IMR-90 (cell line): ENCODE measurements around the gene TNIP1. TPM values are rescaled to one million over a fixed set of nuclear protein-coding genes. Genes with fewer than 3 reads are reported as not detected.

Experiments
- ATAC-seq: fragments of 200-7000 bp; cut with Tn5 transposase; 2 replicates; pipeline ENCODE4 v1.9.1; 2020; ENCODE audit warnings: low read depth, mild to moderate bottlenecking, moderate library complexity
- Bru-seq: library from RNA; stranded (reverse); fragments of 400-500 nt; gene quantifications from one replicate; lab custom pipeline; 2021; lab: Mats Ljungman, UMichigan
- BruChase-seq, 2 experiments: library from RNA; stranded (reverse); fragments of 400-500 nt; gene quantifications; one replicate each; lab custom pipeline; 2021; lab: Mats Ljungman, UMichigan
- BruUV-seq: library from RNA; stranded (reverse); fragments of 400-500 nt; replicated peaks from 2 replicates; lab custom pipeline; 2021; lab: Mats Ljungman, UMichigan
- CTCF ChIA-PET: fragments of 300-600 bp; formaldehyde crosslinking; extraction: SDS; loops from one replicate; lab custom pipeline; 2021; ENCODE audit warnings: antibody characterized with exemption; lab: Yijun Ruan, JAX
- POLR2A ChIA-PET: fragments of 300-600 bp; sonication (Branson Sonifier 250); formaldehyde crosslinking; loops from one replicate; lab custom pipeline; 2022; ENCODE audit warnings: antibody characterized with exemption; ENCODE audit not compliant: unreplicated experiment; lab: Charles Lee
- DNase-seq: peaks from one replicate; pipeline ENCODE4 v3.0.0; 2013
- H2AFZ ChIP-seq: replicated peaks from 2 replicates; pipeline ENCODE3; 2013; ENCODE audit warnings: low read length, mild to moderate bottlenecking; ENCODE audit not compliant: poor library complexity
- H2AK5ac ChIP-seq: 2 replicates; pipeline ENCODE4 v1.6.1; 2013; ENCODE audit warnings: low read depth, low read length, inconsistent platforms
- H2AK9ac ChIP-seq: replicated peaks from 2 replicates; pipeline ENCODE3; 2013; ENCODE audit warnings: mild to moderate bottlenecking, low read depth, low read length, moderate library complexity; ENCODE audit not compliant: poor library complexity
- H2BK120ac ChIP-seq: 2 replicates; pipeline ENCODE4 v1.6.1; 2013; ENCODE audit warnings: low read depth, low read length, inconsistent platforms
- H2BK15ac ChIP-seq: 3 replicates; pipeline ENCODE4 v1.6.1; 2013; ENCODE audit warnings: low read depth, low read length, inconsistent platforms
- H2BK20ac ChIP-seq: 2 replicates; pipeline ENCODE4 v1.6.1; 2013; ENCODE audit warnings: low read depth, mild to moderate bottlenecking, inconsistent platforms, low read length, moderate library complexity
- H2BK5ac ChIP-seq: 2 replicates; pipeline ENCODE4 v1.6.1; 2013; ENCODE audit warnings: mild to moderate bottlenecking, low read depth, low read length, inconsistent platforms; ENCODE audit not compliant: poor library complexity, severe bottlenecking
- H3K14ac ChIP-seq: replicated peaks from 2 replicates; pipeline ENCODE4 v1.6.1; 2013; ENCODE audit warnings: low read depth, low read length, inconsistent platforms
- H3K18ac ChIP-seq: 2 replicates; pipeline ENCODE4 v1.6.1; 2013; ENCODE audit warnings: low read depth, low read length, control low read depth
- H3K23ac ChIP-seq: 2 replicates; pipeline ENCODE4 v1.6.1; 2013; ENCODE audit warnings: low read depth, low read length, inconsistent platforms
- H3K27ac ChIP-seq: 2 replicates; pipeline ENCODE4 v1.5.1; 2013; ENCODE audit warnings: mild to moderate bottlenecking, control low read depth, low read length; ENCODE audit not compliant: insufficient read depth
- H3K27me3 ChIP-seq: 2 replicates; pipeline ENCODE4 v1.6.1; 2013; ENCODE audit warnings: low read length; ENCODE audit not compliant: control insufficient read depth, insufficient read depth
- H3K36me3 ChIP-seq: 2 replicates; pipeline ENCODE4 v1.6.1; 2013; ENCODE audit warnings: low read length, mixed read lengths; ENCODE audit not compliant: control insufficient read depth, insufficient read depth
- H3K4ac ChIP-seq: 2 replicates; pipeline ENCODE4 v1.6.1; 2013; ENCODE audit warnings: low read depth, low read length, inconsistent platforms
- H3K4me1 ChIP-seq: 2 replicates; pipeline ENCODE4 v1.6.1; 2013; ENCODE audit warnings: low read length, mixed read lengths; ENCODE audit not compliant: control insufficient read depth, insufficient read depth
- H3K4me2 ChIP-seq: 2 replicates; pipeline ENCODE4 v1.6.1; 2013; ENCODE audit warnings: low read depth, mild to moderate bottlenecking, control low read depth, low read length, moderate library complexity
- H3K4me3 ChIP-seq: 2 replicates; pipeline ENCODE4 v1.5.1; 2013; ENCODE audit warnings: low read depth, mild to moderate bottlenecking, control low read depth, low read length, moderate library complexity; ENCODE audit not compliant: insufficient read depth
- H3K56ac ChIP-seq: 2 replicates; pipeline ENCODE4 v1.6.1; 2013; ENCODE audit warnings: low read length, inconsistent platforms; ENCODE audit not compliant: insufficient read depth; ENCODE audit errors: extremely low read depth
- H3K79me1 ChIP-seq, 2 experiments: 2 replicates each; pipeline ENCODE4 v1.6.1; 2013; ENCODE audit warnings: low read length in 2 of 2, inconsistent platforms in 1 of 2, low read depth in 1 of 2
- H3K9ac ChIP-seq: 2 replicates; pipeline ENCODE4 v1.6.1; 2013; ENCODE audit warnings: low read depth, low read length, control low read depth
- H3K9me1 ChIP-seq: 2 replicates; pipeline ENCODE4 v1.6.1; 2013; ENCODE audit warnings: low read length, inconsistent platforms; ENCODE audit not compliant: insufficient read depth
- H3K9me3 ChIP-seq: 2 replicates; pipeline ENCODE4 v1.6.1; 2013; ENCODE audit warnings: low read length; ENCODE audit not compliant: control insufficient read depth, insufficient read depth
- H4K20me1 ChIP-seq: 2 replicates; pipeline ENCODE4 v1.6.1; 2013; ENCODE audit warnings: low read length, inconsistent platforms; ENCODE audit not compliant: insufficient read depth
- H4K5ac ChIP-seq: 2 replicates; pipeline ENCODE4 v1.6.1; 2013; ENCODE audit warnings: mild to moderate bottlenecking, low read depth, low read length, control low read depth
- H4K8ac ChIP-seq, 2 experiments: 2 replicates each; pipeline ENCODE4 v1.6.1; 2013; ENCODE audit warnings: low read depth in 2 of 2, low read length in 2 of 2, control low read depth in 1 of 2, inconsistent platforms in 1 of 2
- H4K91ac ChIP-seq: 2 replicates; pipeline ENCODE4 v1.6.1; 2013; ENCODE audit warnings: low read depth, low read length, inconsistent platforms; ENCODE audit not compliant: insufficient read depth
- BHLHE40 ChIP-seq: fragments of 150-350 bp; IDR thresholded peaks from 2 replicates; pipeline ENCODE4 v1.6.1; 2016; ENCODE audit warnings: mild to moderate bottlenecking, low read depth, low read length
- CEBPB ChIP-seq: IDR thresholded peaks from 2 replicates; pipeline ENCODE4 v1.6.1; 2012; ENCODE audit warnings: low read depth, low read length, improper control_type of control experiment
- CHD1 ChIP-seq: IDR thresholded peaks from 2 replicates; pipeline ENCODE4 v1.6.1; 2012; ENCODE audit warnings: low read depth, low read length, improper control_type of control experiment
- CTCF ChIP-seq: conservative IDR thresholded peaks from 2 replicates; pipeline ENCODE4 v1.5.1; 2012; ENCODE audit warnings: mild to moderate bottlenecking, low read depth, low read length, improper control_type of control experiment
- FOS ChIP-seq: fragments of 150-350 bp; IDR thresholded peaks from 2 replicates; pipeline ENCODE4 v1.6.1; 2016; ENCODE audit warnings: low read depth, low read length
- MAFK ChIP-seq: IDR thresholded peaks from 2 replicates; pipeline ENCODE4 v1.6.1; 2012; ENCODE audit warnings: low read depth, low read length, improper control_type of control experiment
- MXI1 ChIP-seq: IDR thresholded peaks from 2 replicates; pipeline ENCODE4 v1.6.1; 2012; ENCODE audit warnings: low read depth, mild to moderate bottlenecking, low read length, moderate library complexity, borderline replicate concordance
- NFE2L2 ChIP-seq: fragments of 150-350 bp; IDR thresholded peaks from 2 replicates; pipeline ENCODE4 v1.6.1; 2016; ENCODE audit warnings: low read depth, mild to moderate bottlenecking, low read length
- RAD21 ChIP-seq: IDR thresholded peaks from 2 replicates; pipeline ENCODE4 v1.6.1; 2012; ENCODE audit warnings: low read length, improper control_type of control experiment
- RCOR1 ChIP-seq: IDR thresholded peaks from 2 replicates; pipeline ENCODE4 v1.6.1; 2012; ENCODE audit warnings: mild to moderate bottlenecking, low read length, improper control_type of control experiment; ENCODE audit not compliant: insufficient replicate concordance
- SMC3 ChIP-seq: fragments of 150-350 bp; IDR thresholded peaks from 2 replicates; pipeline ENCODE4 v1.6.1; 2016; ENCODE audit warnings: low read depth, mild to moderate bottlenecking, antibody characterized with exemption, low read length, moderate library complexity
- USF2 ChIP-seq: fragments of 150-350 bp; IDR thresholded peaks from 2 replicates; pipeline ENCODE4 v1.6.1; 2017; ENCODE audit warnings: mild to moderate bottlenecking, antibody characterized with exemption, low read length, low read depth
- WGBS, 2 experiments: methylation state at CpG; one replicate each; pipeline versions ENCODE4 v1.1.5 to v1.1.7; 2013; ENCODE audit warnings: missing lambda C conversion rate in 2 of 2; ENCODE audit not compliant: insufficient read length in 1 of 2; ENCODE audit errors: extremely low coverage in 2 of 2; 5-methylcytosine and 5-hydroxymethylcytosine counted together
- dilution Hi-C: fragments of 300-500 bp; cut with HindIII; formaldehyde crosslinking; loops from one replicate; pipeline ENCODE4 v1.14.3; 2018; ENCODE audit warnings: low sequenced_read_pairs; ENCODE audit not compliant: unreplicated experiment
- in situ Hi-C: fragments of 300-500 bp; cut with MboI; formaldehyde crosslinking; loops from 3 replicates; pipeline ENCODE4 v1.14.3; 2019; ENCODE audit warnings: low sequenced_read_pairs, inconsistent platforms, mixed read lengths
- intact Hi-C: fragments of 100-400 bp; cut with micrococcal nuclease; formaldehyde crosslinking; loops from 2 replicates; pipeline ENCODE4 v1.10.0; 2022
- long read RNA-seq: library from polyadenylated mRNA; unstranded; transcript quantifications from one replicate; pipeline ENCODE4 v2.0.0, GENCODE V29; 2021; ENCODE audit not compliant: unreplicated experiment
- polyA plus RNA-seq, 3 experiments: library from polyadenylated mRNA; depleted of rRNA; stranded (reverse); fragments of >200 nt; gene quantifications; 2 replicates each; pipeline ENCODE4 v1.2.3, GENCODE V29; 2012; ENCODE audit warnings: low replicate concordance in 1 of 3
- total RNA-seq: library from RNA; depleted of rRNA; stranded (reverse); fragments of >200 nt; gene quantifications from 2 replicates; pipeline ENCODE4 v1.2.3, GENCODE V29; 2012; rRNA removed

TNIP1 gene
- total RNA-seq (88.0 and 92.8 TPM in 2 replicates), polyA plus RNA-seq (2012; rRNA removed) (63.8 and 67.1 TPM in 2 replicates), Bru-seq, nascent RNA (percentile 66 among the genes with signal in this experiment), BruChase-seq, experiment 1, labeled RNA remaining after a 6-hour chase (percentile 59 among the genes with signal in this experiment), BruChase-seq, experiment 2, labeled RNA remaining after a 2-hour chase (percentile 55 among the genes with signal in this experiment)
- 62.2 and 66.5 TPM in 2 replicates for polyA plus RNA-seq (2012; cell fraction: cytosol; rRNA removed)
- 59.0 and 59.6 TPM in 2 replicates for polyA plus RNA-seq (2012; cell fraction: nucleus; rRNA removed; ENCODE audit: low replicate concordance)
- long read RNA-seq, transcript TNIP1-211 (18 exons, 2,274 nt): major isoform, 23 of 37 reads
- long read RNA-seq, partial matches to known transcripts: 4 of 37 reads
- long read RNA-seq, other reads (novel, unspliced or antisense): 6 of 37 reads

- ATAC-seq (peak; percentile 97), DNase-seq (peak; percentile 88)
- Histone ChIP-seq H3K56ac (peak within 1 kb of the TSS; percentile 88), H2BK5ac (peak within 1 kb of the TSS; percentile 97), H3K23ac (peak within 1 kb of the TSS; percentile 86), H3K79me1 (peaks cover 24 to 74% of the 10 kb centered on the region in 2 experiments; a peak in 3 of 4 replicates), H3K4ac (peak within 1 kb of the TSS; percentile 92), H4K5ac (peak within 1 kb of the TSS; percentile 92), H3K4me3 (peak within 1 kb of the TSS; percentile 89), H2BK20ac (peak within 1 kb of the TSS; percentile 46), H3K27ac (peak within 1 kb of the TSS; percentile 100), H3K9me3 (no peaks in the 10 kb centered on the region), H3K4me1 (peaks cover 21% of the 10 kb centered on the region), H4K91ac (peak within 1 kb of the TSS; percentile 94), H4K8ac (peak within 1 kb of the TSS; percentile 85 to 95), H3K27me3 (no peaks in the 10 kb centered on the region), H4K20me1 (peaks cover 40% of the 10 kb centered on the region), H3K9me1 (peaks cover 36% of the 10 kb centered on the region), H3K18ac (peak within 1 kb of the TSS; percentile 83), H3K36me3 (peaks cover 8% of the 10 kb centered on the region), H2AK5ac (peak within 1 kb of the TSS; percentile 95), H2AFZ (peak within 1 kb of the TSS; percentile 97), H3K9ac (peak within 1 kb of the TSS; percentile 97), H3K14ac (peak within 1 kb of the TSS; percentile 95), H3K4me2 (peak within 1 kb of the TSS; percentile 99), H2BK15ac (peak within 1 kb of the TSS; percentile 62; the same call in 1 of the 3 replicates), H2BK120ac (peak within 1 kb of the TSS; percentile 91), H2AK9ac (peak within 1 kb of the TSS; percentile 99)
- ChIA-PET CTCF (interaction anchor here (0.6 to 1.6 kb wide), 4 partner anchors 8 to 35 kb away, joined by 3 to 7 read pairs (median 3); no protein-coding TSS in a partner anchor), POLR2A (interaction anchor here (1.5 kb wide), 1 partner anchor 9 kb away, joined by 5 read pairs; no protein-coding TSS in a partner anchor)
- no TSS peak for BruUV-seq
- 0% methylated on average over 30 of the region's 86 CpGs; no CpG with 5 or more reads in 1 of the 2 experiments for WGBS, 2 experiments
- intact Hi-C loops: no loop called here
- dilution Hi-C loops: no loop called here
- in situ Hi-C loops: no loop called here
- TF ChIP-seq SMC3 (no peak), CEBPB (no peak), RAD21 (no peak), USF2 (no peak), NFE2L2 (0 out of 2 replicates have a peak, but pooled peaks have one; percentile 0), BHLHE40 (no peak), MXI1 (peak; percentile 83; the same call in 1 of the 2 replicates), CHD1 (peak; percentile 27; the same call in 1 of the 2 replicates), MAFK (no peak), RCOR1 (no peak), CTCF (no peak), FOS (no peak)
Measured at GRCh38 chr5:151080613-151081430, at the start of gene TNIP1. Gene TNIP1, minus strand, starts transcription at chr5:151081034. Its CDS starts 15,939 bp downstream, at chr5:151065095.
